ENCODE data around the gene CLIC1.

CLIC1 gene

DNA sequence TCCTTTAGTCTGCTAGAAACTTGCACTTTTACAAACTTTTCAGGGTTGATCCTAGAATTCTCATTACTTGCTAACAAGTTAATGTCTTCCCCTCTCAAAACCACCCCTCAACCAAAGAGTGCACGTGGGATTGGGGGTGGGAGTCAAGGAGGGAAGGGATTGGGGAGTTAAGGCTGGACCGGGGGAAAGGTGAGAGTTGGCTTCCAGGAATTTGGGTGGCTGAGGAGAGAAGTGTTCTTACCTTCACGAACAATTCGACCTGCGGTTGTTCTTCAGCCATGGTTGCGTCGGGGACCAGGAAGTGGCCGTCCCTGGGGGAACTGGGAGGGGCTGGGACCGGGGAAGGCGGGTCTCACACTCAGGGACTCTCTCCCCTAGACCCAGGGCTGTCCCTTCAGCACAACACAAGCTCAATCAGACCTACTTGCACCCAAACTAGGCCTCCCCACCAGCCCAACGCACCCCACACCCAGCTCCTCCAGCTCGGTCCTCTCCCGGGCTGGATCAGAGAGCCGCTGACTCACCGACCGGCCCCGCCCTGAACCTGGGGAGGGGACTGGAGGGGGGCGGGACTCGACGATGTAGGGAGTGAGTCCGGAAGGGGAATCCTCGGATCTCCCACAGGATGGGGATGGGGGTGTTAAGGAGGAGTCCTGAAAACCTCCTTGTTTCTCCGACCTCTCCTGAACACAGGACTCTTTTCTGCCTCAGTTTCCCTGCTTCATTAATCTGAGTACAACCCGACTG is at the start of gene CLIC1:
Gene CLIC1 (minus strand): TSS at position 510 of the 747 bp plus-strand sequence. CDS start 230 bp downstream, at position 280.
- no peak for FAIRE-seq

DNA sequence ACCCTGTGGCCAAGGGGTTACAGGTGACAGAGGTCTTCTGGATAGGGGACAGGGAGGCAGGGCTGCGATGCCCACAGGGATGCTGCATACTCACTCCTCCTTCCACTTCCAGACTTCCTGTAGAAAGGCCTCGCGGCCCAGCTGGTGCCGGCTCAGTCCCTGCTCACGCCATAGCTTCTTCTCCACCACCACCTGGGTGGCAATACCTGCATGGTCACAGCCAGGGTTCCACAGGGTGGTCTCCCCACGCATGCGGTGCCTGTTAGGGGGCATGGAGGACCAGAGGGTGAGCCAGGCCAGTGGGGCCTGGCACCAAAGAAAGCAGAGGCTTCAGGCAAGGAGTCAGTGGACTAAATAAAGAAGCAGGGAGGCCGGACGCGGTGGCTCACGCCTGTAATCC is 49.1 kb upstream of the CLIC1 start:
- no peak for FAIRE-seq

DNA sequence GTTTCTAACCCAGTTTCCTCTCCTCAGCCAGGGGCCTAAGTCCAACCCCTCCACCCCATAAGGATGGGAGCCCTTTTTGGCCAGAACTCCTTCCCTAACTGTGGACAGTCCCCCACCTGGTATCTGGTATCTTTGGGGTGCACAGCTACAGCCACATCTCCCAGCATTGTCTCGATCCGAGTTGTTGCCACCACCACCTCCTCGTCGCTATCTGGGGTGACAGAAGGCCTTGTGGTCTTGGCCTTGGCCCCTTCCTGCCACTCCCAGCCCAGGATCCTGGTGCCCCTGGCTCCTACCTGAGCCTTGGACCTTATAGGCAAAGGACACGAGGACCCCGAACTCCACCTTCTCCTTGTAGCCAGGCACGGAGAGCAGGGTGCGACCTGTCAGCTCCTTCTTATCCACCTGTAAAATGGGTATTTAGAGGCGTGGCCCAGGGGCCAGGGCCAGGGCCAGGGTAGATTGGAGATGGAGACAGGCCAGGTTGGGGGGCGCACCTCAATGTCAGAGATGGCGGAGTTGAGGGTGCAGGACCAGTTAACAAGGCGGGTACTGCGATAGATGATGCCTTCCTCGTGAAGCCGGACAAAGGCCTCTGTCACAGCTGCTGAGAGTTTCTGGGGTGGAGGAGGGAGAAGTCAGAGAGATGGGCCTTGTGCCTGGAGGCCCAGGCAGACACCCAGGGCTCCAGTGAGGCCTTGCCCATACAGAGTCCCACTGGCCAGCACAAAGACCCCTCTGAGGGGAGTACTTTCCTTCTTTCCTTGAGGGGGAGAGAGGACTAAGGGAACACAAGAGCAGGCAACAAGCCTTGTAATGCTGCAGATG is 48.0 kb upstream of the CLIC1 start:
- no peak for FAIRE-seq

DNA sequence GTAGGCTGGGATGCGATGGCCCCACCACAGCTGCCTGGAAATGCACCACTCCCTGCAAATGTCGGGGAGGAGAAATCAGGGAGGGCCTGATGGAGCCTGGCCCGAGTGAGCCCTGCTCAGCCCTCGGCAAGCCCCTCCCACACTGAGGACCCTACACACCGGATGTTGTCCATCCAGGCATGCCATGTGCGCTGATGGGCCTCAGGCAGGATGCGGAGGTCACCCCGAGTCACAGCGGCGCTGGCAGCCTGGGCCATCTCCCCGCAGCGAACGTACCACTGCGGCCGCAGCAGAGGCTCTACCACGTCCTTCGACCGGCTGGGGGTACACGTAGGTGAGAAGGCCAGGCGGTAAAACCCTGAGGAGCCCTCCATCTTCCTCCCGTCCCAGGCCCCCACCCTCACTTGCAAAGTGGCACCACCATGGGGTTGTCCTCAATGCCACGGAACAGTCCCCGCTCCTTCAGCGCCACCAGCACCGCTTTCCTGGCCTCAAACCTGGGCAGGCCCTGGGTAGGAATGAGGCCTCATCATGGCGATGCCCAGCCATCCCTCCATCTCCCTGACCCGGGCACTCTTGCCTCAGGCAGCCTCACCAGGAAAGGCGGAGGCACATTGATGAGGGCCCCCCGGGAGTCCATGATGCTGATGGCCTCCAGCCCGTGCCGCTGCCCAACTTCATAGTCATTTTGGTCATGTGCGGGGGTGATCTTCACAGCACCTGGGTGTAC is 46.0 kb upstream of the CLIC1 start:
- no peak for FAIRE-seq

DNA sequence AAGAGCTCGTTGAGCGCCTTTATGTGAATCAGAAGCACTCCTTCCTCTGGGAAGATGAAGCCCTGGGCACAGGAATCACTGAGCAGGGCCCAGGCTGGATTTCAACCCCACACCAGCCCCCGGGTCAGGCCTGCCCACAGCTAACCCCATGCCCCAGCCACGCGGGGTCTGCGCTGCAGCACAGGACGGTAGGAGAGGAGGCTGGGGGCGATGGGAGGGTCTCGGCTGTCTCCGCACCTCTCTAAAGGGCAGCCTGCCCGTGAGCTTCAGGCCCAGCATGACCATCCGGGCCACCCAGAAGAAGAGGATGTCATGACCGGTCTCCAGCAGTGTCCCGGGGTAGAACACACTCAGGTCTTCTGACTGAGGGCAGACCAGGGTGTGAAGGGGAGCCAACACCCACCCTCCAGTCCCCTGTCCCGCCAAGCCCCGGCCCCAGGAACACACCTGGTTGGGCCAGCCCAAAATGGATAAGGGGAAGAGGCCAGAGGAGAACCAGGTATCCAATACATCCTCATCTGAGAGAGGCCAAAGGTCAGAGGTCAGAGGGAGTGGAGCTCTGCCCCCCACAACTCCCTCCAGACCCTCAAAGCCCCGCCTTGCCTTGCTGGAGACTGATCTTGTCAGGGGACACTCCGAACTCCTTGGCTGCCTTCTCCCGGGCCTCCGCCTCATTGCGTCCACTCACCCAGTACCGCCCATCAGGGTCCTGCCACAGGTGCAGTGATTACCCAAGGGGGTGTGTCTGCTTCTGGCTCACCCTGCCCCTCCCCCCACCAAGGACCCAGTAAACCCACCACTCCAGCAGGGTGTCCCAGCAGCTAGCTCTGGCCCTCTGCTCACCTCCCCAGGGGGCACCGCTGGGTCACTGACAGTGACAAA is 45.2 kb upstream of the CLIC1 start:
- FAIRE-seq, result no peak

DNA sequence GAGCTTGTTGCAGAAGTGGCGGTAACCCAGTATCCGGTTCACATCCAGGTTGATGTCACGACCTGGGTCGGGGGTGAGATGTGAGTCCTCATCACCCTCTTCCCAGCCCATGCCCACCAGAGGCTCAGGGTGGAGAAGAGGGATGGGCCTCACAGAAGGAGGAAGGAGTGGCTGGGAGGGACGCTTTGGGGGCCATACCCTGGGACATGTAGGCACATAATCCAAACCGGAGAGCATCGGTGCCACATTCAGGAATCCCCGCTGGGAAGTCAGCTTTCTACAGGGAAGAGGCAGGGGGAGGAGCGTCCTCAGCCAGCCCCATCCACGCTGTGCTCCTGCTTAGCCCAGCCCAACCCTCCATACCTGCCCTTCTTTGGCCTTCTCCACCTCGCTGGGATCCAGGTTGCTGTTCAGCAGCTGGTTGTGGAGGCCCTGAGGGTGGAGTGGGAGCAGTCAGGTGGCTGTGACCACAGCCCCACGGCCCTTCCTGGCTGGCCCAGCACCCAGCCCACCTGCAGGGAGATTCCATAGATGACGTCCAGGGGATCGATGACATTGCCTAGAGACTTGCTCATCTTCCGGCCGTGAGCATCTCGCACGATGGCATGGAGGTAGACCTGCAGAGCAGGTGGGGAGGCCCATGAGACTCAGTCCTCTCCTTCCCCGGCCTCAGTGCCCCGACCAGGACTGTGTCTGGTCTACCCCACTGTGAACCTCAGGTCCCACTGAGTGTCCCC is 44.3 kb upstream of the CLIC1 start:
- FAIRE-seq, result no peak

DNA sequence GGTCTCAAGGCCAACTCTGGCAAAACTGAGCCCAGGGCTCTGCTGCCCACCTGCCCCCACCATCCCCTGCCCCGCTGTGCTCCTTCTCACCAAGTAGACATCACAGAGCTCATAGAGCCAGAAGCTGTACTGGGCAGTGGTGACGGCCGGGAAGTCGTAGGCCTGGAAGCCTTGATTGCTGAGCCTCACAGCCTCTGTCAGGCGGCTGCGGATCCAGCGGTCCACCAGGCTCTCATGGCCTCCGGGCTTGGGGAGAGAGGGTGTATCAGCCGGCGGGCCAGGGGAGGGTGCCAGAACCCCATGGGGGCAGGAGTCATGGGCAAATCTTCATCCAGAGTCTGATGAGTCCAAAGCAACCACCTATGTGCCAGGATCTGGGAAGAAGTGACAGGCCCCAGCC is 43.6 kb upstream of the CLIC1 start:
- FAIRE-seq, result no peak

DNA sequence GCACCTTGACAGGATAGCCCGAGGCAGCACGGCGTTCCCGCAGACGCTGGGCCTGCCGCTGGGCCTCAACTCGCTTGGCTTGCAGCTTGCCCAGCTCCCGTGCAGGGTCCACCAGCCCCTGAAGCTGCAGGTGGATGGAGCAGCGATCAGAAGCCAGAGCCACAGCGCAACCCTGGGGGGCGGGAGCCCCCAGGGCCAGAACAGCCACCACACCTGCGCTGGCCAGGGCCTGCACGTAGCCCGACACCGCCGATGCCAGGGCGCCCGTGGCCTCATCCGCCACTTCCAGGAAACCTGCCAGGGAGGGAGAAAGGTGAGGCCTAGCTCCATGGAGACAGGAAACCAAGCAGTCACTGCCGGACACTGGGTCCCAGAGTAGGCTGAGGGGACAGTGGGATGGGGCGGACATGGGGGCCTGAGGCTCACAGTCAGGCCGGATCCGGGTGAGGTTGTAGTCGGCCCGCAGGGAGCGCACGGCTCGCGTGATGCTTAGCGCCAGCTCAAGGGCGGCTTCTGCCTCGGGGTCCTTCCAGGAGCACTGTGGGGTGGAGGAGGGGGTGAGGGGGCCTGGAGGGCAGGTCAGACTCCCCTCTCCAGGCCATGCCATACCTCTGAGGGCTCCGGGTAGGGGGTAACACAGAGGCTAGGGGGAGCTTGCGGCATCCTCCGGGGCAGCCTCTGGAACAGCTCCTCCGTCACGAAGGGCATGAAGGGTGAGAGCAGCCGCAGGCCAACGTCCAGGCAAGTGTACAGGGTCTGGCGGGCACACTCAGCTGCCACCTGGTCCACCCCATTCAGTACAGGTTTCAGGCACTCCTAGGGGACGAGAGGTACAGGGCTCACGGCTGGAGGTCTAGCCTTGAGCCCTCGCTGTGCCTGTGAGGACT is 42.9 kb upstream of the CLIC1 start:
- FAIRE-seq, result no peak

DNA sequence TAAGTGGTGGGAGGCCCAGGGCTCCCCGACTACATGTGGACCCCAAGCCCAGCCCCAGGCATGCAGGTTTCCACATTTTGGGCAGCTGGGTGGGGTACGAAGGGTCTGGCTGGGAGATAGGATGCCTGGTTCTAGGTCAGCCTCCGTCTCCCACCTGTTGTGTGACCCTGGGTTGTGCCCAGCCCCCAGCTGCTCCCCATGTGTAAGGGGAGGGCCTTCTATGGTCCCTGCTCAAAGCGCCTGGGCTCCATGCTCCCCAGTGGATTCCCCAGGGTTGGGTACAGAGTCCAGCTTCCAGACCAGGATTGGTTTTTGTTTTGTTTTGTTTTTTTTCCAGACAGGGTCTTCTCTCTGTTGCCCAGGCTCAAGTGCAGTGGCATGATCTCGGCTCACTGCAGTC is 41.9 kb upstream of the CLIC1 start:
- FAIRE-seq, result no peak

DNA sequence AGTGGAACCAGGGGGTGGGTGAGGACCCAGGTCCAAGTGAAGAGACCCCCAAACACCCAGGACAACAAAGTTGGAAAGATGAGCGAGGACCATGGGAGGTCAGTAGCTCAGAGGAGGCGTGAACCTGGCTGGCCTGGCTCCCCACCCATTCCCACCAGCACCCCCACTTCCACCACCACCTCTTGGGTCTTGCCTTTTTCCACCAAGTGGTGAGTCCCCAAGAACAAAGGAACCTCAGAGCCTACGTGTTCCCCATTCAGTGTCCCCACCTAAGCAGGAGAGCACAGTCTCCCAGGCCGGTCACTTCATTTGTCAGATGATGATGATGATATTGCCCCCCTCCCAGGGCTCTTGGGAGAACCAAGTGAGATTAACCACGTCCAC is 41.3 kb upstream of the CLIC1 start:
- FAIRE-seq, result no peak

DNA sequence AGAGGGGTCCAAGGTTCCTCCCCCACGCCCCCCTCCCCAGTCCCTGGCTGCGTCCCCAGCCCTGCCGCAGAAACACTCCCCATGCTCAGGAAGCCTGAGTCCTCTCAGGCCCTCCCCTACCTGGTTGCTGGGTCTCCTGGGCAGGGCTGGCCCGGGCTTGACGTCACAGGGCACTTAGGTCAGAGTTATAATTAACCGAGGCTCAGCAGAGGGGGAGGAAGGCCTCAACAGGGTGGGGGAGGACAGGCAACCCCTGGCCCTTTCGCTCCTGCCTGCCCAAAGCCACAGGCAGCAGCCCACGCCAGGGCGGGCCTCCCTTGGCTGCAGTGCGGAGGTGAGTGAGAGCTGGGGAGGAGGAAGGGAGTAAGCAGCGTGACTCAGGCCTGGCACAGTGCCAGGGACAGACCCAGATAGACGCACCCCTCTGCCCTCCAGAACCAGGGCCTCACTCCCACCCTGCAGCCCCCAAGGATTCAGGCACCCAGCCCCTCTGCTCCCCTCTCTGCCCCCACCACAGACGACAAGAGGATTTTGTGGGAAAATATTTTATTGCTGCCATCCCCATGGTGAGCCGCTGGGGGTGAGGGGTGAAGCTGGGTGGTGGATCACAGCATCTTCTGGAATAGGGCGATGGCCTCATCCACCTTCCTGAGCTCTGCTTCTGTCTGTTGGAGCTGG is 40.8 kb upstream of the CLIC1 start, which contains the start of gene VWA7:
Gene VWA7 (minus strand): TSS at position 340 of the 678 bp plus-strand sequence. CDS start 549 bp downstream, outside the sequence.
- FAIRE-seq, result no peak

DNA sequence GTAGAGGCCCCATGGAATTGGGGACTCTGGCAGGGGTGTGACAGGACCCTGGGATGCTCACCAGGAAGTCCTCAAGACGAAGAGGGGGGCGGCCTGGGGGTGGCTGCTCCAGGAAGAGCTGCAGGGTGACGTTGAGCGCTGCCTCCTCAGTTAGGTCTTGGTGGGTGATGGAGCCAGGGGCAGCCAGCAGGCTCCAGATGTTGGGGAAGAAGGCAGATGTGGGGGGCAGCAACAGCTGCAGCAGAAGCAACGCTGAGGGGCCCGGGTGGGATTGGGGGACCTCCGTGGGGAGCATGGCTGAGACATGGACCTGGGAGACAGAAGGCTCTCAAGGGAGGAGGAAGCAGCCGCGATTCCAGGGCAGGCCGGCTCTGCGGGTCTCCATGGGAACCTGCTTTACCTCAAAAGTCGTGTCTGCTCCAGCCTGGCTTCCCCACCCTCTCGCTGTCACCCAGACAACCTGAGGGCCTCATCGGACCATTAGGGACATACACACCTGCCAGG is 40.2 kb upstream of the CLIC1 start:
- FAIRE-seq, result no peak

DNA sequence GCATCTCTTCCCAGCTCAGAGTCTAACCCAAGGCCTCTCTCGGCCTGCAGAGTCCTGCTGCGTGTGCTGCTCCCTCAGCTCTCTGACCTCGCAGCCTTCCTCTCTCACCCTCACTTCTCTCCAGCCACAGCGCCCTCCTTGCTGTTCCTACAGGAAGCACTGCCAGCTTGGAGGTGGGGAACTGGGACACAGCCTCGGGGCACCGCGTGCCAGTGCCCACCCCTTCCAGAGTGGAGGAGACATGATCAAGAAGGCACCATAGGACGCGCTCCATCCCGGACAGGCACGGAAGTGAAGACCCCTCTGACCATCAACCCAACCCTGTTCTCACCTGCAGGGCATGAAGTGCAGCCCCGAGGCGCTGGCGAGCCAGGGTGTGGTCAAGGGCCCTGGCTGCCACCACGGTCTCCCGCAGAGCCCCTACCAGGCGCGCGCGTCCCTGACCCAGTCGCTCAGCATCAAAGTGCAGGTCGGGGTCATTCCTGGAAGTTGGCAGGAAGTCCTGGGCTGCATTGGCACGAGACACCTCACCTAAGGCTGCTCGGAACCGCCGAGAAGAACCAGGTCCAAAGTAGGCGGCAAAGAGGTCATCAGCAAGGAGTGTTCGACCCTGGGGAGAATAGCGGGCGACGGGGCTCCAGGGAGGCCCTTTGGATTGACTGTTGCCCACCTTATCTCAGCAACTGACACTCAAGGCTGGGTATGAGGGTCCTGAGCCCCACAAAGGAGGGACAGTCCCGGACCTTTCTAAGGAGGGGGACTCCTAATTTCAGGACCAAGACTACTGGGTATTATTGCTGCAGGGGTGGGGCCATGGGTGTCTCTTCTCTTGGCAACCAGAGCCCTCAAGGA is 39.5 kb upstream of the CLIC1 start:
- no peak for FAIRE-seq

DNA sequence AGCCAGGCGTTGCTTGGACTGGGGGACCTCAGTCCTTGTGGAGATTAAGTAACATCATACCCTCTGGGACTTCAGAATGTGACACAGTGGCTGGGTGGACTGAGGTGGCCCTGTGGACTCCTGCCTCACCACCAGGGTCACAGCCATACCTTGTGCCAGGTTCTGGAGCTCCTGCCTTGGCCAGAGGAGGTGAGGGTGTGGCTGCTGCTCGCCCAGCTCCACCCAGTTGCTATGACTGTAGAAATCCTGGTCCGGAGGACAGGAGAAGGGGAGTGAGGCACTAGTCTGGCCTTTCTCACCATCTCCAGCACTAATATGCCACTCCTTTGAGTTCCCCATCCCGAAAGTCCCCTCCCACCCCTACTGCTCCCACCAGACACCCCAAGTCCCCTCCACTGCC is 38.9 kb upstream of the CLIC1 start:
- no peak for FAIRE-seq

DNA sequence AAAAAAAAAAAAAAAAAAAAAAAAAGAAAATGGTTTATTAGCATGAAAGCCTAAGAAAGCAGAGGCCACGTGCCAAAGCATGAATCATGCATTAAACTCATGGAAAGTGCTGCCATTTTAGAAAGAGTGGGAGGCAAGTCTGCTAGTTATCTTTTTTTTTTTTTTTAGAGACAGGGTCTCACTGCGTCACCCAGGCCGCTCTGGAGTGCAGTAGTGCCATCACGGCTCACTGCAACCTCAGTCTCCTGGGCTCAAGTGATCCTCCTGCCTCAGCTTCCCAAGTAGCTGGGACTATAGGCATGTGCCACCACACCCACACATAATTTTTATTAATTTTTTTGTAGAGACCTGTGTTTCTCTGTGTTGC is 35.6 kb upstream of the CLIC1 start:
- FAIRE-seq, result no peak

DNA sequence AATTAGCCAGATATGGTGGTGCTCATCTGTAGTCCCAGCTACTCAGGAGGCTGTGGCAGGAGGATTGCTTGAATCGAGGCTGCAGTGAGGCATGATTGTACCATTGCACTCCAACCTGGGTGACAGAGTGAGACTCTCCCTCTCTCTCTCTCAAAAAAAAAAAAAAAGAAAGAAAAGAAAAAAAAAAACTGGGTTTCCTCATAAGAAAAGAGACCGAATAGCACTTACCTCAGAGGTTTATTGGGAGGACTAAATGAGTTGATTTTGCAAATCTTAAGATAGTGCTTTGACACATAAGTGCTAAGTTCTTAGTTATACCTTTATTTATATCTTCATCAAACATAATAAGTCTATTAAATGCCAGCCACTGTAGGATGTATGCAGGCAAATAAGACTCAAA is 34.5 kb upstream of the CLIC1 start:
- FAIRE-seq, result no peak

DNA sequence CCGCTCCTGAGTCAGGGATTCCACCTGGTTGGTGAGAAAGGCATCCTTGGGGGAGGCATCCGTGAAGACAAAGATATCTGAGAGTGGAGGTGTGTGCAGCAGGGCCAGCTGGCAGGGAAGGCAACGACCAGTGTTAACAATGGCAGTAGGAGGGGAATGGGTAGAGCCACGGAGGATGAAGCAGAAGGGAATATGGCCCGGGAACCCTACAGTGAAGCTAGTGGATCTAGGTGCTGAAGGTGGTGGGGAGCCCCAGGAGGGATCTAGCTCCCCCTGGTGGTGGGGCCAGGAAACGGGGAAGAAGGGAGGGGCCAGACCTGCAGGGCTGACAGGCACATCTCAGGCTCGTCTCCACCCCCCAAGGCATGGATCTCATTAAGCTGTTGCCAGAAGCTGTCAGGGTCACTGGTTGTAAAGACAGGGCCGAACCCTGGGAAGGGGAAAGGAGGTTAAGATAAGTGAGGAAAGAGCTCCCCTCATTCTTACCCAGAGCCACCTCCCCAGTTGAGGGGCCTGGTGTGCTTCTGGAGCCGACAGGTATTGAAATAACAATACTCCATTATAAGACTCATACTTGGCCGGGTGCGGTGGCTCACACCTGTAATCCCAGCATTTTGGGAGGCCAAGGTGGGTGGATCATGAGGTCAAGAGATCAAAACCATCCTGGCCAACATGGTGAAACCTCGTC is 33.5 kb upstream of the CLIC1 start:
- FAIRE-seq, result no peak
